Panc1 (cell line): ENCODE measurements around the gene IL17RB. TPM values are rescaled to one million over a fixed set of nuclear protein-coding genes. Genes with fewer than 3 reads are reported as not detected.

Experiments
- ATAC-seq: fragments of 200-7000 bp; cut with Tn5 transposase; 2 replicates; pipeline ENCODE4 v1.9.1; 2020; ENCODE audit warnings: mild to moderate bottlenecking, moderate library complexity
- BruUV-seq: library from RNA; stranded (reverse); fragments of 400-500 nt; replicated peaks from 2 replicates; lab custom pipeline; 2021; lab: Mats Ljungman, UMichigan
- CTCF ChIA-PET: fragments of 300-600 bp; sonication (Branson Sonifier 250); formaldehyde crosslinking; loops from one replicate; lab custom pipeline; 2022; ENCODE audit warnings: antibody characterized with exemption; lab: Charles Lee
- POLR2A ChIA-PET: fragments of 300-600 bp; sonication (Branson Sonifier 250); formaldehyde crosslinking; loops from one replicate; lab custom pipeline; 2022; ENCODE audit warnings: antibody characterized with exemption; lab: Charles Lee
- DNase-seq: peaks from one replicate; pipeline ENCODE4 v3.0.0-alpha.2; 2010; ENCODE audit warnings: low read depth, low spot score
- H3K27ac ChIP-seq: 2 replicates; pipeline ENCODE4 v1.5.1; 2011; ENCODE audit warnings: mild to moderate bottlenecking, low read length, inconsistent platforms
- H3K27me3 ChIP-seq: fragments of 200-500 bp; sonication (Bioruptor generic); 2 replicates; pipeline ENCODE4 v1.6.0; 2014; ENCODE audit warnings: low read length, inconsistent platforms; ENCODE audit not compliant: control insufficient read depth, insufficient read depth
- H3K36me3 ChIP-seq: fragments of 200-500 bp; sonication (Bioruptor generic); 2 replicates; pipeline ENCODE4 v1.5.1; 2014; ENCODE audit warnings: inconsistent platforms, mild to moderate bottlenecking, low read length, moderate library complexity; ENCODE audit not compliant: control insufficient read depth, insufficient read depth
- H3K4me1 ChIP-seq: 2 replicates; pipeline ENCODE4 v1.5.1; 2011; ENCODE audit warnings: inconsistent platforms, mild to moderate bottlenecking, low read length, moderate library complexity; ENCODE audit not compliant: control insufficient read depth, insufficient read depth
- H3K4me3 ChIP-seq, 2 experiments: 2 replicates each; pipeline ENCODE4 v1.5.1; 2011 to 2012; ENCODE audit warnings: low read depth in 2 of 2, low read length in 2 of 2, mild to moderate bottlenecking in 2 of 2, inconsistent platforms in 1 of 2, moderate library complexity in 1 of 2
- H3K9me3 ChIP-seq: fragments of 200-500 bp; sonication (Bioruptor generic); 2 replicates; pipeline ENCODE4 v1.5.1; 2014; ENCODE audit warnings: low read depth, mild to moderate bottlenecking, inconsistent platforms, low read length, moderate library complexity; ENCODE audit not compliant: control insufficient read depth, insufficient read depth
- CTCF ChIP-seq: fragments of 450-650 bp; IDR thresholded peaks from 2 replicates; pipeline ENCODE4 v1.5.1; 2017; ENCODE audit warnings: mild to moderate bottlenecking
- POLR2AphosphoS5 ChIP-seq: IDR thresholded peaks from 2 replicates; pipeline ENCODE4 v1.6.1; 2012; ENCODE audit warnings: mild to moderate bottlenecking, low read depth, low read length, moderate library complexity
- REST ChIP-seq, 2 experiments: IDR thresholded peaks; 2 replicates each; pipeline ENCODE4 v1.6.1; 2011 to 2012; ENCODE audit warnings: low read depth in 2 of 2, control low read depth in 1 of 2, low read length in 1 of 2, mild to moderate bottlenecking in 1 of 2, moderate library complexity in 1 of 2; ENCODE audit not compliant: insufficient read depth in 1 of 2
- SIN3A ChIP-seq: IDR thresholded peaks from 2 replicates; pipeline ENCODE4 v1.6.1; 2012; ENCODE audit warnings: low read depth, mild to moderate bottlenecking, low read length, moderate library complexity, borderline replicate concordance; ENCODE audit not compliant: insufficient read depth
- TCF7L2 ChIP-seq: IDR thresholded peaks from 2 replicates; pipeline ENCODE4 v1.6.1; 2011; ENCODE audit warnings: mild to moderate bottlenecking, low read depth, low read length, inconsistent platforms
- in situ Hi-C: cut with HindIII; loops from 2 replicates; pipeline ENCODE4 v1.10.0; 2016; ENCODE audit warnings: low sequenced_read_pairs, low pct_unique_long_range_greater_than_20kb
- intact Hi-C: fragments of 100-400 bp; cut with micrococcal nuclease; formaldehyde crosslinking; loops from one replicate; pipeline ENCODE4 v1.10.0; 2022; ENCODE audit not compliant: unreplicated experiment
- total RNA-seq: library from RNA; stranded (reverse); gene quantifications from one replicate; pipeline ENCODE4 v1.2.1, GENCODE V29; 2021; ENCODE audit not compliant: unreplicated experiment

The IL17RB gene
- total RNA-seq, 1 experiment from 2014 or later, result 15.9 TPM

GRCh38 chr3:53812434-53812833 is 33.9 kb upstream of the IL17RB start:
- H3K4me3 ChIP-seq, result no peak overlapping the region
- H3K36me3 ChIP-seq, result no peaks in the 10 kb centered on the region
- no peaks in the 10 kb centered on the region for H3K27me3 ChIP-seq
- no peak overlapping the region for H3K27ac ChIP-seq
- TF ChIP-seq CTCF, result no peak
- TF ChIP-seq REST (IDR thresholded peaks at IDR 0.05; ENCODE audit: insufficient read depth in 1 of 2, low read depth in 2 of 2, low read length in 1 of 2), result no peak
- TF ChIP-seq SIN3A, result no peak
- no peak for TF ChIP-seq TCF7L2
- no peak for TF ChIP-seq POLR2AphosphoS5
- no peaks in the 10 kb centered on the region for H3K9me3 ChIP-seq
- ATAC-seq (no peak), DNase-seq (no peak)
- POLR2A ChIA-PET, result no interaction called here
- in situ Hi-C loops (no loop called here), intact Hi-C loops (no loop called here)
- no peaks in the 10 kb centered on the region for H3K4me1 ChIP-seq
- no TSS peak for BruUV-seq
- CTCF ChIA-PET, result no interaction called here

- in situ Hi-C loops, result no loop called here
- no peak for ATAC-seq
- no TSS peak for BruUV-seq
- H3K9me3 ChIP-seq, result no peaks in the 10 kb centered on the region
- intact Hi-C loops, result no loop called here
- H3K4me1 ChIP-seq, result no peaks in the 10 kb centered on the region
- no peaks in the 10 kb centered on the region for H3K36me3 ChIP-seq
- TF ChIP-seq POLR2AphosphoS5, result no peak
- no peak for TF ChIP-seq CTCF
- no peak for TF ChIP-seq SIN3A
- no peak for TF ChIP-seq TCF7L2
- no peak for TF ChIP-seq REST (IDR thresholded peaks at IDR 0.05; ENCODE audit: insufficient read depth in 1 of 2, low read depth in 2 of 2, low read length in 1 of 2)
- CTCF ChIA-PET, result no interaction called here
- no peak overlapping the region for H3K27ac ChIP-seq
- POLR2A ChIA-PET, result no interaction called here
- no peak for DNase-seq
- no peaks in the 10 kb centered on the region for H3K27me3 ChIP-seq
- H3K4me3 ChIP-seq, result no peak overlapping the region
Measured at GRCh38 chr3:53813229-53813628, 33.1 kb upstream of the IL17RB start.
